DLD1 (cell line): Measurements from ENCODE around the gene INO80E.
"Not testable (repeated sequence)": the region's sequence is repeated elsewhere in the genome, so short reads cannot be mapped to it uniquely, and the experiment has no call there.

Experiments used
- in situ Hi-C: cut with HindIII; loops from 2 replicates; pipeline ENCODE4 v1.10.0; 2017; ENCODE audit warnings: low sequenced_read_pairs

INO80E gene, protein sequence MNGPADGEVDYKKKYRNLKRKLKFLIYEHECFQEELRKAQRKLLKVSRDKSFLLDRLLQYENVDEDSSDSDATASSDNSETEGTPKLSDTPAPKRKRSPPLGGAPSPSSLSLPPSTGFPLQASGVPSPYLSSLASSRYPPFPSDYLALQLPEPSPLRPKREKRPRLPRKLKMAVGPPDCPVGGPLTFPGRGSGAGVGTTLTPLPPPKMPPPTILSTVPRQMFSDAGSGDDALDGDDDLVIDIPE

DNA sequence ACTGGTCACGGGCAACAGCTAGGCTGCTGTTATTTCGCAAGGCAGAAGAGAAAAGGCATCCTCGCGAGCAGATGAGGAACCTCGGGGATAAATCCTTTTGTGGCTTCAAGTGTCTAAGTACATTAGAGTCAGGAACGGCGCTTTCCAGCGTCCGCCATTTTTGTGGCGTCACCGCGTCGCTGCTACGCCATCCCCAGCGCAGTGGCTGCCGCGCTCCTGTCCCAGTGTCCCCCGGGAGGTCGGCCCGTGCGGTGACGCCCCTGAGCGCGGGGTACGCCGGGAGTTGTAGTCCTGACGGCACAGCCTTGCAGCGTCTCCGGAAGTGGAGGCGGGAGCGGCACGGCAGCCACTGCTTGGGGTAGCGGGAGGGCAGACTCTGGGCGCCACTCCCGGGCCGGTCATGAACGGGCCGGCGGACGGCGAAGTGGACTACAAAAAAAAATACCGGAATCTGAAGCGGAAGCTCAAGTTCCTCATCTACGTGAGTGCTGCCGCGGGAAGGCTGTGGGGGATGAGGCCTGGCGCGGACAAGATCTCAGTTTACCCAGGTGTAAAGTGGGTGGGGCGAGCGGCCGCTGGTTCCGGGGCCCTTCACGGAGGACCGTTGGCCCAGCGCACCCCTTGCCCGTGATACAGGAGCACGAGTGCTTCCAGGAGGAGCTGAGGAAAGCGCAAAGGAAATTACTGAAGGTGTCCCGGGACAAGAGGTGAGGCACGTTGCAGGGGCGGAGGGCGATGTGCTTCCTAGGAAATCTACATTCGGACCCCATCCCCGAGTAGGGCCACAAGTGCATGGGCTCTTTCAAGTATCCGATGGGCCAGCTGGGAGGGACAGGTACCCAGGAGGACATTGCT is at the start of gene INO80E:
INO80E (plus strand) TSS at position 331 of the 855 bp plus-strand sequence; CDS start at position 401, 70 bp downstream.
- in situ Hi-C loops: no loop called here

DNA sequence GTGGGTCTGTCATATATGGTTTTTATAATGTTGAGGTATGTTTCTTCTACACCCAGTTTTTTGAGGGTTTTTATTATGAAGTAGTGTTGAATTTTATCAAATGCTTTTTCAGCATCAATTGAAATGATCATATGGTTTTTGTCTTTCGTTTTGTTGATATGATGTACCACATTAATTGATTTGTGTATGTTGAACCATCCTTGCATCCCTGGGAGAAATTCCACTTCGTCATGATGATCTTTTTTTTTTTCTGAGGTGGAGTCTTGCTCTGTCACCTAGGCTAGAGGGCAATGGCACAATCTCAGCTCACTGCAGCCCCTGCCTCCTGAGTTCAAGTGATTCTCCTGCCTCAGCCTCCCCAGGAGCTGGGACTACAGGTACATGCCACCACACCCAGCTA is 48.1 kb upstream of the INO80E start:
- in situ Hi-C loops: no loop called here

- in situ Hi-C loops: no loop called here
Measured at GRCh38 chr16:29950806-29951461, 45.1 kb upstream of the INO80E start.

- in situ Hi-C loops: no loop called here
Measured at GRCh38 chr16:29951625-29952365, 44.2 kb upstream of the INO80E start.

DNA sequence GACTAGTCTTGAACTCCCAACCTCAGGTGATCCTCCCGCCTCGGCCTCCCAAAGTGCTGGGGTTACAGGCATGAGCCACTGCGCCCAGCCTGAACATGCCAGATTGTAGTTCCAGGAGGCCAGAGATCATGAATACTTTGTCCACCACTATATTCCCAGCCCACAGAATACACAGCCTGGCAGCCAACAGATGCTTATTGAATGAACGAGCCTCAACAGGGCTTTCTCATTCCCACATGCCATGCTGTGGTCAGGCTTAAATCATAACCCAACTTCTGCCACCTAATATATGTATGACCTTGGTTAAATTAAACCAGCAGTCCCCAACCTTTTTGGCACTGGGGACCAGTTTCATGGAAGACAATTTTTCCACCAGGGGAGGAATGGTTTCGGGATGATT is 37.3 kb upstream of the INO80E start:
- in situ Hi-C loops: no loop called here

DNA sequence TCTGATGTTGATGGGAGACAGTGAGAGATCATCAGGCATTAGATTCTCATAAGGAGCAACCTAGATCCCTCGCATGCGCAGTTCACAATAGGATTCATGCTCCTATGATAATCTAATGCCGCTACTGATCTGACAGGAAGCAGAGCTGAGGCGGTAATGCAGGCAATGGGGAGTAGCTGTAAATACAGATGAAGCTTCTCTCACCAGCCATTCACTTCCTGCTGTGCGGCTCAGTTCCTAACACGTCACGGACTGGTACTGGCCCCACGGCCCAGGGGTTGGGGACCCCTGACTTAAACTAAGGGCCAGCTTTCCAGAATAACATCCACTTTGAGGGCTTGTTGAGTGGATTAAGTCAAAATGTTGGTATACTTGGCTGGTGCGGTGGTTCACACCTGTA is 36.7 kb upstream of the INO80E start:
- in situ Hi-C loops: no loop called here

DNA sequence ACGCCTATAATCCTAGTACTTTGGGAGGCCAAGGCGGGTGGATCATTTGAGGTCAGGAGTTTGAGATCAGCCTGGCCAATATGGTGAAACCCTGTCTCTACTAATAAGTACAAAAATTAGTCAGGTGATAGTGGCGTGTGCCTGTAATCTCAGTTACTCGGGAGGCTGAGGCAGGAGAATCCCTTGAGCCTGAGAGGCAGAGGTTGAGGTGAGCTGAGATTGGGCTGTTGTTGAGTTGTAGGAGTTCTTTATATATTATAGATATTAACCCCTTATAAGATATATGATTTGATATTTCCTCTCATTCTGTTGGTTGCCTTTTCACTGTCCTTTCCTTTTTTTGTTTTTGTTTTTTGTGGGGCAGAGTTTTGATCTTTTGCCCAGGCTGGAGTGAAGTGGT is 36.2 kb upstream of the INO80E start:
- in situ Hi-C loops: not testable (repeated sequence)

DNA sequence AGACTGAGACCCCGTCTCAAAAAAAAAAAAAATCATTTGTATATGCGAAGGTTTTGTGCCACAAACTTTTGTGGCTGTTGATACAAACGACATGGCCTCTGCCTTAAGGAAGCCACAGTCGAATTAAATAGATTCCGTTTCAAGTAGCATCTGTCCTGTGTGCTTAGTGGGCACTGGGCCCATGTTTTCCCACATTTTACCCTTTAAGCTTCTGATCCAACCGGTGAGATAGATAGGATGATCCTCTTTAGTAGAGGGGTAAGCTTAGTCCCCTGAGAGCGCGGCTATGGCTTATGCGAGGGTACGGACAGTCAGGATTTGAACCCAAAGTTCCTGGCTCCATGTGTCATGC is 34.9 kb upstream of the INO80E start:
- in situ Hi-C loops: no loop called here

DNA sequence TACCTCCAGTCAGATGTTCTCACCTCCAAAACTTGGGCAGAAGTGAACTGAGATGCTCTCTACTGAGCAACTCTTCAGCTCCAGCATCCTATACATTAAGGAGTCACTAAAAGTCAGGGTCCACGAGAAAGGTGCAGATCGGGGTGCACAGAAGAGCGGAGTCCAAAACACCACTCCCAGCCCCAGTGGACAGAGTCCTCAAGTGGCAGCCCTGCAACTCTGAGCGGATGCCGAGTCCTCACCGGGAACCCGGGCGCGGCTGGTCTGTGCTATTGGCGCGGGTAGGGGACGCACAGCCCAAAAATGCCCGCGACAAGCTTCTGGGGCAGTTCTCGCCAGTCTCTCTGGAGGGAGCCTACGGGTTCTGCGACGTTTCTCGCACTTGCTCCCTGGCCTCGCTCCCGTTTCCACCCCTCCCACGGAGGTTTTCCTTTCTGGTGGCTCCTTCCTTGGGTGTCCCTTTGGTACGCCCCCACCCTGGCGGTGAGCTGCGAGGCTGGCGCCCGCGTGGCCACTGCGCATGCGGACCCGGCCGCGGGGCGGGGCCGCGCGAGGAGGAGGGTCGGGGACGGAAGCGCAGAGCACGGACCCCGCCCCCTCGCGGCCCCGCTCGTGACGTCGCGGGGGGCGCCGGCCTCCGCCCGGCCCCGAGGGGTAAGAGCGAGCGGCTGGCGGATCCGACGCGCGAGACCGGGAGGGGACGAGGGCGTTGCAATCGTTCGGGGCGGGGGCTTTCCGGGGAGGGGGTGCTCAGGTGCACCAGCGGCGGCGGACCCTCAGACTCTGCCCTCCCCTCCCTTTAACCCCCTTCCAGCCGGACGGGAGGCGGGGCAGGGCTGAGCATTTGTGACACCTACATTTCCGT is 34.3 kb upstream of the INO80E start, which contains the start of gene TMEM219:
TMEM219 (plus strand) TSS at position 601 of the 865 bp plus-strand sequence. CDS start 1,065 bp downstream, outside the sequence.
- in situ Hi-C loops: no loop called here

DNA sequence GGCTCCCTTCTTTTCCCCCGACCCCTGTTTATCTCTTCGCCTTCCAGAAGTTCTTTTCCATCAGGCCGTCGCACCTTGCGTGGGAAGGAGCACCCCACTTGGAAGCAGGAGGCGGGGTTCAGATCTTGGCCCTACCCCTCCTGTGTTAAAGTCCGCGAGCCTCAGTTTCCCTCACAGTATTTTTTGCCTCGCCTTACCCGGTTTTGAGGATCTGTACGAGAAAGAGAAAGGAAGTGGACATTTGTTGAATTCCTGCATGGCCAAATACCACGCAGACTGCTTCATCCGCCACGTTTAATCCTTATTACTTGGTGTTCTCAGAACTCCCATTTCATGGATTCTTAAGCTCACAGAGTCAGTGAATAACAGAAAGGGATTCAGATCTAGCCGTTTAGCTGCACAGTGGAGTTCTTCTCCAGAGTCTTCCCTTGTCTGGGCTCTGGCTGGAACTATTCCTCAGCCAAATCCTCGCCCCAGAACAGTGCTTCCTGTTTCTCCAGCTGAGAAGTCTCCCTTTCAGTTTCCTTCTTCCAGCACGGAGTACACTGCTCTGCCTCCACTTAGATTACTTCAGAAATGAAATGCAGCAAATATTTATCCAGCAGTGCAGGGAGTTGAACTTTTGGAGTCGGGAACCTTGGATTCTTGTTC is 33.6 kb upstream of the INO80E start:
- in situ Hi-C loops: no loop called here

- in situ Hi-C loops: no loop called here
Measured at GRCh38 chr16:29963021-29963743, 32.9 kb upstream of the INO80E start.

DNA sequence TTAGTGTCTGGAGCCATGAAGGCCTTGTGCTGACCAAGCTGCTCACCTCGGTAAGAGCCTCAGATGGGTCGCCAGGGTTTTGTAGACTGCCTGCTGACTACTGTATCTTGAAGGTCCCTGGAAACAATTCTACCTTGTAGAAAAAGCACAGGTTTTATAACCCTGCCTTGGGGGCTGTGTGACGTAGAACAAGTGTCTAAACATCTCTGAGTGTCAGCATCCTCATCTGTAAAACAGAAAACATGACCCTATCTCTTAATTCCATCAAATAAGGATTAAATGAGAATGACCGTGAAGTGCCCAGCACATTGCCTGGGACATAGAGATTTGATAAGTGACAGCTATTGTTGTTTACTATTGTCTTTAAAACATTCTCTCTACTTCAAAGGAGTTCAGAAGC is 27.8 kb upstream of the INO80E start:
- in situ Hi-C loops: no loop called here

DNA sequence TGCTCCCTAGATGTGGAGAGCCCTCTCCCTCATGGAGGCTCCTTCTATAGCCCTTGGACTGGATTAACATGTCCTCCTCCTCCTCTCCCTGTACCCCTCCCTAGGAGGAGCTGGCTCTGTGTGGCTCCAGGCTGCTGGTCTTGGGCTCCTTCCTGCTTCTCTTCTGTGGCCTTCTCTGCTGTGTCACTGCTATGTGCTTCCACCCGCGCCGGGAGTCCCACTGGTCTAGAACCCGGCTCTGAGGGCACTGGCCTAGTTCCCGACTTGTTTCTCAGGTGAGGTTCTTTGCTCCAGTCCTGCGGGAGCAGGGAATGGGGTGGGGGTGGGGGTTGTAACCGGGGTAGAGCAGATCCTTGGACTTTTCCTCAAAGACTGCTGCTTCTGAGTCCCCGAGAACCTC is 24.7 kb upstream of the INO80E start:
- in situ Hi-C loops: no loop called here

DNA sequence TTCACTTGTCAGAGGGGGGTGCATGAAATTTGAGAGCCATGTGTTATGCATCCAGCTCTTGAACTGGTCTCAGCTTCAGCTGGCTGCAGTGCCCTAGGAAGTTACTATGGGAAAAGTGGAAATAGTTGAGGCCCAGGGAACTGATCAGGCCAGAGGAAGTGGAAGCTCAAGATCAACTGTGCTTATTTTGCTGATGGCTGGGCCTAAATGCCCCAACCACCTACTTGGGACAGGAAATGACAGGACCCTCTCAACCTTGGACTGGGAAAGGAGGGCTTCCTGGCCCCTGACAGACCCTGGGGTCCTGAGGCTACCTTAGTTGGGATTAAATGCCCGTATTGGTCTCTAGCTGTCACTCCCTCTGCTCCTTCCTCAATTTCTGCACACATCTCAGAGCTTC is 23.5 kb upstream of the INO80E start:
- in situ Hi-C loops: no loop called here

GRCh38 chr16:29972992-29973383 is 23.1 kb upstream of the INO80E start:
- in situ Hi-C loops: no loop called here

DNA sequence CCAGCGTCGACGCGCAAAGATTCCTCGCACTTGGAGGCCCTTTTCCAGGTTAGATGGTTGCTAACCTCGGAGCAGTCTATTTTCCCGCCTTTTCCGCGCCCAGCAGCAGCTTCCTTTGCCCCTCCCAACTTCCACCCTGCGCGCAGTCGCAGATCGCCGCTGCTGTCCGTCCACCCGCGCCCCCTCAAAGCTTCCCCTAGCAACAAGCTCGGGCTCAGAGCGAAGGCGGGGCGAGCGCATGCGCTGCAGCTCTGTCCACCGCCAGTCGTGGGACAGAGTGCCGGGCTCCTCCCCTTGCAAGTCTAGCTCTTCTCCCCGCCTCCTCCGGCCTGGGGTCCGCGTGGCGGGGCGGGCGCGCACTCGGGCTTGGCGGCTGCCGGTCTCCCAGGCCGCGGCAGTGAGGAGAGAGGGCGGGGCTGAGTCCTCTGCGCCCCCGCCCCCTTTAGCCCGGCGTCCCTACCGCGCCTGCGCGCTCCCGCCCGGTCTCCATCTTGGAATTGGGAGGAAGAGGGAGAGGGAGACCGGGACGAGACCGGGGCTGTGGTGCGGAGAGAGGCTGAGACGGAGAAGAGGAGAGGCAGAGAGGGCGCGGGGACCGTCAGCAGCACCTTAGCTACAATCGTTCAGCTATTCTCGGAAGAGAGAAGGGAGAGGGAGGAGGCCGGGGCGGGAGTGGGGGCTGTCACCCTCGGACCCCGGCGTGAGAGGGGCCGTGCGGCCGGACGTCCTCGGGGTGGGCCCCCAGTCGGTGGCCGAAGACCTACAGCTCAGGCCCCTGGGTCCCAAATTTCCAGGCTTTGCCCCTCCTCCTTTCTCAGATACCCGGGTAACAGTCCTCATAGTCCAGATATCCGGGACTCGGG is 22.4 kb upstream of the INO80E start, which contains the start of gene TAOK2:
TAOK2 (plus strand) TSS at position 485 of the 863 bp plus-strand sequence. CDS start 3,905 bp downstream, outside the sequence.
- in situ Hi-C loops: no loop called here

- in situ Hi-C loops: no loop called here
Measured at GRCh38 chr16:29974291-29975133, 21.5 kb upstream of the INO80E start.
